Fibroblast of mammary gland (primary cell): ENCODE measurements around the gene SUPT3H.

Source experiments
- DNase-seq: peaks from one replicate; pipeline ENCODE4 v3.0.0-alpha.2; 2010; ENCODE audit warnings: low read depth
- H3K4me3 ChIP-seq: 2 replicates; pipeline ENCODE4 v1.5.1; 2011; ENCODE audit warnings: low read depth, mild to moderate bottlenecking, low read length, moderate library complexity; ENCODE audit not compliant: control insufficient read depth
- CTCF ChIP-seq: conservative IDR thresholded peaks from 2 replicates; pipeline ENCODE4 v1.5.1; 2011; ENCODE audit warnings: low read depth, low read length, inconsistent platforms; ENCODE audit not compliant: control insufficient read depth, insufficient read depth

The SUPT3H gene

GRCh38 chr6:45026003-45026516 lies 351.7 kb downstream of the SUPT3H start:
- no peak overlapping the region for H3K4me3 ChIP-seq
- peak; percentile 62 for DNase-seq
- no peak for TF ChIP-seq CTCF

GRCh38 chr6:45024610-45025009 lies 353.1 kb downstream of the SUPT3H start:
- no peak overlapping the region for H3K4me3 ChIP-seq
- no peak for DNase-seq
- no peak for TF ChIP-seq CTCF

- no peak for DNase-seq
- H3K4me3 ChIP-seq = no peak overlapping the region
- TF ChIP-seq CTCF = no peak
These were observed 356.1 kb downstream of the SUPT3H start for GRCh38 chr6:45021676-45022075.

DNA sequence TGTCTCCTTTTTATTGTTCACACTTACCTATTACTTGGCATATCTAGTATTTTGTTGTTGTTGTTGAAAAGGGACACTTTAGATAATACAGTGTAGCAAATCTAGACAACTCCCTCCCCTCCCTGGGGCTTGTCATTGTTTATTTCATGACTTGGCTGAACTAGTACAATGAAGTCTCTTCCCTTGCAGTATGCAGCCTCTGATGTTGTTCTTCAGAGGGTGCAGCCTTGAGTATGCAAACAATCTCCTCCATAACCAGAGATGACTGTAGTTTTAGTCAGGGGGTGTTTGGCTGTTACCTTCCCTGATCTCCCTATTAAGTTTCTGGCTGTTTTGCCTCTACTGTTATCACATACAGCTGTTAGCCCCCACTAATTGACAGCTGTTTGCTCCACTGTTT lies 365.0 kb downstream of the SUPT3H start:
- no peak overlapping the region for H3K4me3 ChIP-seq
- no peak for DNase-seq
- TF ChIP-seq CTCF = no peak

- no peak for TF ChIP-seq CTCF
- H3K4me3 ChIP-seq = no peak overlapping the region
- DNase-seq = no peak
These were observed 368.2 kb downstream of the SUPT3H start for GRCh38 chr6:45009576-45009975.

GRCh38 chr6:45006893-45007292 lies 370.8 kb downstream of the SUPT3H start:
- DNase-seq = no peak
- H3K4me3 ChIP-seq = no peak overlapping the region
- no peak for TF ChIP-seq CTCF

GRCh38 chr6:45003961-45004360 lies 373.8 kb downstream of the SUPT3H start:
- no peak for DNase-seq
- H3K4me3 ChIP-seq = no peak overlapping the region
- no peak for TF ChIP-seq CTCF
